Activated T-helper 17 cell treated with anti-CD3 and anti-CD28 coated beads, Interleukin-2, amount 50 U/mL, for 72 hours (primary cell): ENCODE measurements around the gene CERCAM. TPM values are rescaled to one million over a fixed set of nuclear protein-coding genes. Genes with fewer than 3 reads are reported as not detected.

Experiments used
- ATAC-seq: fragments of 150-1000 bp; cut with Tn5 transposase; replicated peaks from 2 replicates; pipeline ENCODE4 v1.10.0; 2021; ENCODE audit warnings: mild to moderate bottlenecking, moderate library complexity
- H3K27ac Mint-ChIP-seq: one replicate; pipeline ENCODE4 v1.8.0; 2022; ENCODE audit warnings: mixed read lengths
- H3K27me3 Mint-ChIP-seq: one replicate; pipeline ENCODE4 v1.8.0; 2022; ENCODE audit warnings: mixed read lengths
- H3K36me3 Mint-ChIP-seq: one replicate; pipeline ENCODE4 v1.8.0; 2022; ENCODE audit warnings: low read depth, mild to moderate bottlenecking, mixed read lengths
- H3K4me1 Mint-ChIP-seq: one replicate; pipeline ENCODE4 v1.8.0; 2022; ENCODE audit warnings: mixed read lengths
- H3K4me3 Mint-ChIP-seq: one replicate; pipeline ENCODE4 v1.8.0; 2022; ENCODE audit warnings: mild to moderate bottlenecking, mixed read lengths
- H3K9me3 Mint-ChIP-seq: one replicate; pipeline ENCODE4 v1.8.0; 2022; ENCODE audit warnings: mixed read lengths
- total RNA-seq, 2 donors: library from RNA; stranded (reverse); gene quantifications; one replicate each; pipeline ENCODE4 v1.2.3, GENCODE V29; 2022

The CERCAM gene
- total RNA-seq, 2 donors from 2014 or later, result 0.56 to 1.7 TPM

DNA sequence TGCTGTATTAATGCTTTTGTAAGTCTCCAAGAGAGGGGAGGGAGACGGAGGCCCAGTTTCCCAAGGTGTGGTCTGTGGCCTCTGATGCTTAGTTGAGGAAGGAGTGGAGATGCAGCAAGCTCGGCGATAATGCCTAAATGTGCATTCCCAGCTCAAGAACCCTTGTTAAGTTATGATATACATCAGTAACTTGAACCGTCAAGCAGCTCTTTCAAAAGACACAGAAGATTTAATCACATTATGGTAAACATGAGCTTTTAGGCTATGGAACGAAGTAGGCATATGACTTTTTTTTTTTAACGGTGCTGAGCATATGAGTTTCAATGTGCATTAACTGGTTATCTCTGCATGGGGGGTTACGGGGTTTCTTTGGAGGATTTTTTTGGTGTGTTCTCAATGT is 61.5 kb downstream of the CERCAM start:
- H3K36me3 Mint-ChIP-seq, result peaks cover 85% of the 10 kb centered on the region
- H3K27ac Mint-ChIP-seq, result peak overlapping the region; percentile 20
- H3K4me1 Mint-ChIP-seq, result no peaks in the 10 kb centered on the region
- no peaks in the 10 kb centered on the region for H3K9me3 Mint-ChIP-seq
- H3K27me3 Mint-ChIP-seq, result no peaks in the 10 kb centered on the region
- no peak overlapping the region for H3K4me3 Mint-ChIP-seq
- no peak for ATAC-seq

GRCh38 chr9:128484686-128485413 is 64.2 kb downstream of the CERCAM start:
- H3K4me3 Mint-ChIP-seq, result no peak overlapping the region
- H3K9me3 Mint-ChIP-seq, result no peaks in the 10 kb centered on the region
- no peak overlapping the region for H3K27ac Mint-ChIP-seq

DNA sequence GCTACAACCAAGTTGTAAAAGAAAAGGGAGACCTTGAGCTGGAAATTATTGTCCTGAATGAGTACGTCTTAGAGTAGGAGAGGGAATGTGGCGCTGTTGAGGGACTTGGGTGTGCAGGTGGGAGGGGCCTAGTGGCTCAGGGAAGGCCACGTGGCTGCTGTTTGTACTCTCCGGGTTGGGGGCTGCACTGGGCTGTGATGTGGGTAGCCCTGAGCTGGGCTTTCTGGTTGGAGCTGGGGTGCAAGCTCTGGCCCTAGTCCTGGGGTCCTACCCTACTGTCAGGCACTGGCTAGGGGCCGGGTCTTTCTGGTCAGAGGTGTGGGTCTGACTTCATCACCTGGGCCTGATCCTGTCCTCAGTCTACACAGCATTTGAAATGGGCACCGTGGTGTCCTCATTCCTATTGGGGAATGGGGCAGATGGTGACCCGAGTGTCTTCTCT is 64.8 kb downstream of the CERCAM start:
- H3K36me3 Mint-ChIP-seq, result peaks cover 88% of the 10 kb centered on the region
- H3K4me3 Mint-ChIP-seq, result no peak overlapping the region
- H3K27ac Mint-ChIP-seq, result no peak overlapping the region
- H3K9me3 Mint-ChIP-seq, result no peaks in the 10 kb centered on the region
- H3K27me3 Mint-ChIP-seq, result no peaks in the 10 kb centered on the region
- H3K4me1 Mint-ChIP-seq, result no peaks in the 10 kb centered on the region
- ATAC-seq, result no peak

More at GRCh38 chr9:128484686-128485413, 64.2 kb downstream of the CERCAM start:
- no peak for ATAC-seq
- H3K27me3 Mint-ChIP-seq, result no peaks in the 10 kb centered on the region
- peaks cover 85% of the 10 kb centered on the region for H3K36me3 Mint-ChIP-seq
- no peaks in the 10 kb centered on the region for H3K4me1 Mint-ChIP-seq

DNA sequence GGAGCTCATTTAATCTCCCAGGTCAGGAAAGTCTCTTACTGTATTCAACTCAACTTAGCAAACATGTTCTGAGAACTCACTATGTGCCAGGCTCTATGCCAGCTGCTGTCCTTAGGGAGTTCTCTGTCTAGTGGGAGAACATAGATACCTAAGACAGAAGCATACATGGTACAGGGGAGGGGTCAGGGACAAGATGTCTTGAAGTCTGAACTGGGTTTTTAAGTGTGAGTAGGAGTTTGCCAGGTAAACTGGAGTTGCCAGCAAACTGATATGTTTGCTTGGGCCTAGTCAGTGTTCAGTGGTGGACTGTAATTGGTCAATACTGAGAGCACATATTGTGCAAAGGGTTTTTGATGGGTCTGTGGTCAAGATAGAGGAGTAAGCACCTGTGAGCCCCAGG is 65.5 kb downstream of the CERCAM start:
- H3K36me3 Mint-ChIP-seq, result peaks cover 88% of the 10 kb centered on the region
- H3K27me3 Mint-ChIP-seq, result no peaks in the 10 kb centered on the region
- H3K9me3 Mint-ChIP-seq, result no peaks in the 10 kb centered on the region
- H3K27ac Mint-ChIP-seq, result no peak overlapping the region
- H3K4me3 Mint-ChIP-seq, result no peak overlapping the region
- no peaks in the 10 kb centered on the region for H3K4me1 Mint-ChIP-seq
- ATAC-seq, result no peak

Other genes with a start within 250 kb of the CERCAM start
- gene CIZ1, start 229.3 kb upstream of the CERCAM start, total RNA-seq, result 100 to 1,000 TPM; 113 to 123 TPM
- gene DNM1, start 217.5 kb upstream of the CERCAM start, total RNA-seq, result 1 to 10 TPM in 1 of 2 donors, under 1 TPM in 1; 0.84 to 9.2 TPM
- 10 to 100 TPM; 31.2 to 60.0 TPM for gene GOLGA2, start 144.8 kb upstream of the CERCAM start, total RNA-seq
- gene SWI5, start 144.6 kb upstream of the CERCAM start, total RNA-seq, result 10 to 100 TPM; 12.1 to 14.9 TPM
- 10 to 100 TPM; 22.6 to 35.2 TPM for gene TRUB2, start 98.4 kb upstream of the CERCAM start, total RNA-seq
- 10 to 100 TPM; 30.8 to 44.4 TPM for gene COQ4, start 98.0 kb upstream of the CERCAM start, total RNA-seq
- 10 to 100 TPM in 1 of 2 donors, 1 to 10 TPM in 1; 7.7 to 22.3 TPM for gene SLC27A4, start 80.3 kb upstream of the CERCAM start, total RNA-seq
- 10 to 100 TPM; 41.4 to 83.5 TPM for gene URM1, start 49.5 kb upstream of the CERCAM start, total RNA-seq
- 10 to 100 TPM; 49.4 to 66.2 TPM for gene ODF2, start 35.1 kb downstream of the CERCAM start, total RNA-seq
- gene GLE1, start 83.9 kb downstream of the CERCAM start, total RNA-seq, result 10 to 100 TPM; 53.6 TPM
- gene SPTAN1, start 131.7 kb downstream of the CERCAM start, total RNA-seq, result 100 to 1,000 TPM; 294 to 337 TPM
- gene DYNC2I2, start 236.0 kb downstream of the CERCAM start, total RNA-seq, result 10 to 100 TPM; 29.4 to 39.8 TPM